MCF 10A (cell line): Measurements from ENCODE around the gene SPOCD1. TPM values are rescaled to one million over a fixed set of nuclear protein-coding genes. Genes with fewer than 3 reads are reported as not detected.
A peak's percentile ranks its signal among the peaks of the same experiment; 100 is the strongest.

Experiments
- BruUV-seq: library from RNA; stranded (reverse); fragments of 400-500 nt; replicated peaks from 2 replicates; lab custom pipeline; 2021; lab: Mats Ljungman, UMichigan
- CTCF ChIA-PET: fragments of 300-600 bp; sonication (Branson Sonifier 250); formaldehyde crosslinking; extraction: SDS; loops from one replicate; lab custom pipeline; 2021; ENCODE audit warnings: antibody characterized with exemption, inconsistent platforms; lab: Yijun Ruan, JAX
- POLR2A ChIA-PET: fragments of 300-600, 350-650 bp; sonication (Branson Sonifier 250); formaldehyde crosslinking; extraction: SDS; loops from one replicate; lab custom pipeline; 2020; ENCODE audit warnings: antibody characterized with exemption, inconsistent platforms; lab: Yijun Ruan, JAX
- DNase-seq: peaks from one replicate; pipeline ENCODE4 v3.0.0-alpha.2; 2018; ENCODE audit not compliant: unreplicated experiment
- H3K27ac Mint-ChIP-seq: one replicate; pipeline ENCODE4 v1.8.0; 2022; ENCODE audit warnings: mild to moderate bottlenecking, low read depth, mixed read lengths; ENCODE audit not compliant: unreplicated experiment
- H3K27me3 Mint-ChIP-seq: one replicate; pipeline ENCODE4 v1.8.0; 2022; ENCODE audit warnings: mixed read lengths; ENCODE audit not compliant: insufficient read depth, unreplicated experiment
- H3K36me3 Mint-ChIP-seq: one replicate; pipeline ENCODE4 v1.8.0; 2022; ENCODE audit warnings: mild to moderate bottlenecking, moderate library complexity, mixed read lengths; ENCODE audit not compliant: insufficient read depth, unreplicated experiment
- H3K4me1 Mint-ChIP-seq: one replicate; pipeline ENCODE4 v1.8.0; 2022; ENCODE audit warnings: mixed read lengths; ENCODE audit not compliant: insufficient read depth, unreplicated experiment
- H3K4me3 Mint-ChIP-seq: one replicate; pipeline ENCODE4 v1.8.0; 2022; ENCODE audit warnings: mild to moderate bottlenecking, moderate library complexity, mixed read lengths; ENCODE audit not compliant: unreplicated experiment
- H3K9me3 Mint-ChIP-seq: one replicate; pipeline ENCODE4 v1.8.0; 2022; ENCODE audit warnings: mixed read lengths; ENCODE audit not compliant: unreplicated experiment
- CTCF ChIP-seq: fragments of 200-600 bp; IDR thresholded peaks from one replicate; pipeline ENCODE4 v1.8.0; 2022; ENCODE audit warnings: antibody characterized with exemption, mild to moderate bottlenecking; ENCODE audit not compliant: unreplicated experiment
- intact Hi-C: fragments of 100-400 bp; cut with micrococcal nuclease; formaldehyde crosslinking; loops from 2 replicates; pipeline ENCODE4 v1.14.1; 2022
- total RNA-seq: library from RNA; stranded (reverse); gene quantifications from 2 replicates; pipeline ENCODE4 v1.2.3, GENCODE V29; 2022

The SPOCD1 gene
- total RNA-seq, 1 experiment from 2014 or later: 0.47 TPM

- H3K4me1 Mint-ChIP-seq: peaks cover 55% of the 10 kb centered on the region
- H3K36me3 Mint-ChIP-seq: no peaks in the 10 kb centered on the region
- no TSS peak for BruUV-seq
- no peaks in the 10 kb centered on the region for H3K9me3 Mint-ChIP-seq
- ChIA-PET POLR2A (interaction anchor here (0.7 to 1.5 kb wide), 3 partner anchors 77 to 1319 kb away, joined by 3 read pairs; no protein-coding TSS in a partner anchor), CTCF (interaction anchor here (0.7 to 1.4 kb wide), 5 partner anchors 8 to 134 kb away, joined by 3 to 4 read pairs (median 3); no protein-coding TSS in a partner anchor)
- intact Hi-C loops: no loop called here
- H3K27ac Mint-ChIP-seq: peak overlapping the region; percentile 84
- no peak for TF ChIP-seq CTCF
- no peak overlapping the region for H3K4me3 Mint-ChIP-seq
- no peaks in the 10 kb centered on the region for H3K27me3 Mint-ChIP-seq
- DNase-seq: no peak
Observed at GRCh38 chr1:31752258-31752657, 63.6 kb downstream of the SPOCD1 start.

GRCh38 chr1:31751822-31752241, 64.0 kb downstream of the SPOCD1 start:
- Mint-ChIP-seq H3K36me3 (no peaks in the 10 kb centered on the region), H3K4me1 (peaks cover 51% of the 10 kb centered on the region), H3K9me3 (no peaks in the 10 kb centered on the region), H3K27ac (peak overlapping the region; percentile 0), H3K27me3 (no peaks in the 10 kb centered on the region), H3K4me3 (no peak overlapping the region)
- ChIA-PET CTCF (interaction anchor here (0.6 to 1.4 kb wide), 7 partner anchors 9 to 133 kb away, joined by 3 to 7 read pairs (median 4); no protein-coding TSS in a partner anchor), POLR2A (interaction anchor here (1.5 kb wide), 1 partner anchor 77 kb away, joined by 3 read pairs; no protein-coding TSS in a partner anchor)
- intact Hi-C loops: no loop called here
- TF ChIP-seq CTCF: no peak
- no TSS peak for BruUV-seq
- DNase-seq: no peak

GRCh38 chr1:31750858-31751510, 64.8 kb downstream of the SPOCD1 start:
- intact Hi-C loops: no loop called here
- Mint-ChIP-seq H3K36me3 (no peaks in the 10 kb centered on the region), H3K9me3 (no peaks in the 10 kb centered on the region), H3K27ac (peak overlapping the region; percentile 0), H3K27me3 (no peaks in the 10 kb centered on the region), H3K4me3 (no peak overlapping the region), H3K4me1 (peaks cover 56% of the 10 kb centered on the region)
- no TSS peak for BruUV-seq
- no peak for DNase-seq
- TF ChIP-seq CTCF: no peak
- ChIA-PET POLR2A (interaction anchor here (1.0 to 1.7 kb wide), 4 partner anchors 10 to 76 kb away, joined by 3 to 5 read pairs (median 3); no protein-coding TSS in a partner anchor), CTCF (interaction anchor here (0.6 to 1.4 kb wide), 5 partner anchors 35 to 212 kb away, joined by 3 to 7 read pairs (median 6); no protein-coding TSS in a partner anchor)
